ENCODE measurements around the gene PLCB1.

- TF ChIP-seq CTCF (conservative IDR thresholded peaks at IDR 0.05 in 1 of 2, IDR thresholded peaks at IDR 0.05 in 1 of 2; ENCODE audit: low read depth in 1 of 2, low read length in 2 of 2) (no peak), EZH2 (IDR thresholded peaks at IDR 0.05; ENCODE audit: low read length, missing control alignments) (no peak)
Measured at GRCh38 chr20:8933381-8933807, 801.3 kb downstream of the PLCB1 start.
